ENCODE results near the gene NFX1.

The NFX1 gene

GRCh38 chr9:33264473-33265177 lies 25.7 kb upstream of the NFX1 start, which contains the start of the genes BAG1 and CHMP5:
BAG1 (minus strand) TSS chr9:33264708.
CHMP5 (plus strand) TSS chr9:33265049; CDS start chr9:33265079, 30 bp downstream.
- peak; percentile 99 for DNase-seq
- in situ Hi-C loops (cut with MboI; ENCODE audit: low pct_unique_long_range_greater_than_20kb, low sequenced_read_pairs) = no loop called here

GRCh38 chr9:33265211-33265865 lies 25.0 kb upstream of the NFX1 start:
- in situ Hi-C loops (cut with MboI; ENCODE audit: low pct_unique_long_range_greater_than_20kb, low sequenced_read_pairs) = no loop called here

GRCh38 chr9:33267151-33267767 lies 23.1 kb upstream of the NFX1 start:
- in situ Hi-C loops (cut with MboI; ENCODE audit: low pct_unique_long_range_greater_than_20kb, low sequenced_read_pairs) = no loop called here
- no peak for DNase-seq

More at GRCh38 chr9:33265211-33265865, 25.0 kb upstream of the NFX1 start:
- no peak for DNase-seq

- in situ Hi-C loops (cut with MboI; ENCODE audit: low pct_unique_long_range_greater_than_20kb, low sequenced_read_pairs) = no loop called here
- DNase-seq = no peak
Observed at GRCh38 chr9:33270146-33270545, 20.2 kb upstream of the NFX1 start.

GRCh38 chr9:33272061-33272460 lies 18.3 kb upstream of the NFX1 start:
- no peak for DNase-seq
- in situ Hi-C loops (cut with MboI; ENCODE audit: low pct_unique_long_range_greater_than_20kb, low sequenced_read_pairs) = no loop called here

GRCh38 chr9:33273266-33273971 lies 16.9 kb upstream of the NFX1 start:
- no peak for DNase-seq
- in situ Hi-C loops (cut with MboI; ENCODE audit: low pct_unique_long_range_greater_than_20kb, low sequenced_read_pairs) = no loop called here

- in situ Hi-C loops (cut with MboI; ENCODE audit: low pct_unique_long_range_greater_than_20kb, low sequenced_read_pairs) = no loop called here
- DNase-seq = no peak
Observed at GRCh38 chr9:33273972-33274328, 16.4 kb upstream of the NFX1 start.

- in situ Hi-C loops (cut with MboI; ENCODE audit: low pct_unique_long_range_greater_than_20kb, low sequenced_read_pairs) = no loop called here
Observed at GRCh38 chr9:33277484-33277883, 12.8 kb upstream of the NFX1 start.

GRCh38 chr9:33285502-33285901 lies 4.8 kb upstream of the NFX1 start:
- in situ Hi-C loops (cut with MboI; ENCODE audit: low pct_unique_long_range_greater_than_20kb, low sequenced_read_pairs) = no loop called here
- no peak for DNase-seq

More at GRCh38 chr9:33277484-33277883, 12.8 kb upstream of the NFX1 start:
- no peak for DNase-seq

GRCh38 chr9:33287087-33287490 lies 3.2 kb upstream of the NFX1 start:
- in situ Hi-C loops (cut with MboI; ENCODE audit: low pct_unique_long_range_greater_than_20kb, low sequenced_read_pairs) = no loop called here
- DNase-seq = peak; percentile 80

GRCh38 chr9:33288235-33288634 lies 2.1 kb upstream of the NFX1 start:
- DNase-seq = no peak
- in situ Hi-C loops (cut with MboI; ENCODE audit: low pct_unique_long_range_greater_than_20kb, low sequenced_read_pairs) = no loop called here

- in situ Hi-C loops (cut with MboI; ENCODE audit: low pct_unique_long_range_greater_than_20kb, low sequenced_read_pairs) = no loop called here
- no peak for DNase-seq
Observed at GRCh38 chr9:33288828-33289483, 1.4 kb upstream of the NFX1 start.

GRCh38 chr9:33289496-33289895 lies 820 bp upstream of the NFX1 start:
- in situ Hi-C loops (cut with MboI; ENCODE audit: low pct_unique_long_range_greater_than_20kb, low sequenced_read_pairs) = no loop called here
- peak; percentile 27 for DNase-seq

GRCh38 chr9:33289936-33290246 lies 425 bp upstream of the NFX1 start:
- DNase-seq = no peak
- in situ Hi-C loops (cut with MboI; ENCODE audit: low pct_unique_long_range_greater_than_20kb, low sequenced_read_pairs) = no loop called here

- in situ Hi-C loops (cut with MboI; ENCODE audit: low pct_unique_long_range_greater_than_20kb, low sequenced_read_pairs) = no loop called here
Observed at GRCh38 chr9:33291031-33291397, 698 bp downstream of the NFX1 start.

GRCh38 chr9:33291901-33292300 lies 1.6 kb downstream of the NFX1 start:
- in situ Hi-C loops (cut with MboI; ENCODE audit: low pct_unique_long_range_greater_than_20kb, low sequenced_read_pairs) = no loop called here
- no peak for DNase-seq

More at GRCh38 chr9:33291031-33291397, 698 bp downstream of the NFX1 start:
- DNase-seq = no peak

GRCh38 chr9:33293782-33294181 lies 3.5 kb downstream of the NFX1 start:
- in situ Hi-C loops (cut with MboI; ENCODE audit: low pct_unique_long_range_greater_than_20kb, low sequenced_read_pairs) = no loop called here
- DNase-seq = no peak

- in situ Hi-C loops (cut with MboI; ENCODE audit: low pct_unique_long_range_greater_than_20kb, low sequenced_read_pairs) = no loop called here
- DNase-seq = no peak
Observed at GRCh38 chr9:33294670-33295432, 4.5 kb downstream of the NFX1 start.

- in situ Hi-C loops (cut with MboI; ENCODE audit: low pct_unique_long_range_greater_than_20kb, low sequenced_read_pairs) = no loop called here
- no peak for DNase-seq
Observed at GRCh38 chr9:33295571-33295970, 5.3 kb downstream of the NFX1 start.
